ENCODE results near the gene LRRN2. TPM values are rescaled to one million over a fixed set of nuclear protein-coding genes. Genes with fewer than 3 reads are reported as not detected.

LRRN2 gene
- polyA plus RNA-seq, 5 donors = 1.3 to 4.2 (median 1.9) TPM

GRCh38 chr1:204663644-204664383, 21.7 kb downstream of the LRRN2 start:
- DNase-seq = no peak

GRCh38 chr1:204662530-204662929, 23.0 kb downstream of the LRRN2 start:
- no peak for DNase-seq

- no peak for DNase-seq
These were observed 25.0 kb downstream of the LRRN2 start for GRCh38 chr1:204660509-204660908.

GRCh38 chr1:204659056-204659455, 26.5 kb downstream of the LRRN2 start:
- DNase-seq = no peak

- DNase-seq = no peak
These were observed 27.2 kb downstream of the LRRN2 start for GRCh38 chr1:204658295-204658694.

GRCh38 chr1:204653590-204654340, 31.8 kb downstream of the LRRN2 start:
- DNase-seq = no peak

GRCh38 chr1:204652497-204652896, 33.0 kb downstream of the LRRN2 start:
- no peak for DNase-seq

- DNase-seq = no peak
These were observed 33.6 kb downstream of the LRRN2 start for GRCh38 chr1:204651843-204652421.

- DNase-seq = no peak
These were observed 34.5 kb downstream of the LRRN2 start for GRCh38 chr1:204650911-204651570.

- no peak for DNase-seq
These were observed 35.6 kb downstream of the LRRN2 start for GRCh38 chr1:204649721-204650521.

GRCh38 chr1:204648576-204648975, 37.0 kb downstream of the LRRN2 start:
- DNase-seq = no peak

- no peak for DNase-seq
These were observed 37.8 kb downstream of the LRRN2 start for GRCh38 chr1:204647805-204648153.

GRCh38 chr1:204647114-204647804, 38.3 kb downstream of the LRRN2 start:
- peak; percentile 11 to 16 for DNase-seq

GRCh38 chr1:204645666-204646065, 39.9 kb downstream of the LRRN2 start:
- no peak for DNase-seq

- DNase-seq = no peak
These were observed 40.3 kb downstream of the LRRN2 start for GRCh38 chr1:204645251-204645650.

- no peak for DNase-seq
These were observed 42.0 kb downstream of the LRRN2 start for GRCh38 chr1:204643503-204643902.

GRCh38 chr1:204641936-204642335, 43.6 kb downstream of the LRRN2 start:
- DNase-seq = no peak

GRCh38 chr1:204641455-204641854, 44.1 kb downstream of the LRRN2 start:
- no peak for DNase-seq

GRCh38 chr1:204640578-204640977, 45.0 kb downstream of the LRRN2 start:
- DNase-seq = no peak

GRCh38 chr1:204634260-204634910, 51.2 kb downstream of the LRRN2 start:
- no peak for DNase-seq

Measured in right lung (tissue), 5 donors.